HCT116 (cell line): ENCODE measurements around the gene SHISA2.

Source experiments
- EZH2 ChIP-seq: fragments of 200-600 bp; sonication (generic); IDR thresholded peaks from 2 replicates; pipeline ENCODE4 v1.6.1; 2017; ENCODE audit warnings: antibody characterized with exemption, mixed run types
- FOSL1 ChIP-seq: IDR thresholded peaks from 2 replicates; pipeline ENCODE4 v1.6.1; 2012; ENCODE audit warnings: low read depth
- POLR2A ChIP-seq: IDR thresholded peaks from 2 replicates; pipeline ENCODE4 v1.7.0; 2011; ENCODE audit warnings: borderline replicate concordance; ENCODE audit not compliant: insufficient read depth, insufficient read length; ENCODE audit errors: extremely low read depth
- SP1 ChIP-seq: IDR thresholded peaks from 2 replicates; pipeline ENCODE4 v1.6.1; 2012; ENCODE audit warnings: low read depth
- ZNF274 ChIP-seq: fragments of 200-500 bp; sonication (Bioruptor generic); IDR thresholded peaks from 2 replicates; pipeline ENCODE4 v1.6.1; 2014; ENCODE audit warnings: mild to moderate bottlenecking, low read depth, low read length, inconsistent platforms
- TF ChIP-seq, protein P1 (sequence below): IDR thresholded peaks from 2 replicates; pipeline ENCODE4 v1.6.1; 2012; ENCODE audit warnings: low read depth
- TF ChIP-seq, protein P2 (sequence below): IDR thresholded peaks from 2 replicates; pipeline ENCODE4 v1.6.1; 2011; ENCODE audit warnings: mild to moderate bottlenecking, low read length, moderate library complexity; ENCODE audit not compliant: insufficient replicate concordance; ENCODE audit errors: extremely low read depth
- TF ChIP-seq, protein P3 (sequence below), 3 experiments: fragments of 200-600 bp in 1 of 3; sonication (generic) in 1 of 3; IDR thresholded peaks in 2 of 3; conservative IDR thresholded peaks in 1 of 3; 2 replicates each; pipeline ENCODE4 v1.5.1; 2012 to 2017; ENCODE audit warnings: low read depth in 2 of 3, low read length in 2 of 3, antibody characterized with exemption in 1 of 3, borderline replicate concordance in 1 of 3, control low read depth in 1 of 3, mild to moderate bottlenecking in 1 of 3, mixed read lengths in 1 of 3, mixed run types in 1 of 3, moderate library complexity in 1 of 3; ENCODE audit not compliant: insufficient read depth in 1 of 3

DNA sequence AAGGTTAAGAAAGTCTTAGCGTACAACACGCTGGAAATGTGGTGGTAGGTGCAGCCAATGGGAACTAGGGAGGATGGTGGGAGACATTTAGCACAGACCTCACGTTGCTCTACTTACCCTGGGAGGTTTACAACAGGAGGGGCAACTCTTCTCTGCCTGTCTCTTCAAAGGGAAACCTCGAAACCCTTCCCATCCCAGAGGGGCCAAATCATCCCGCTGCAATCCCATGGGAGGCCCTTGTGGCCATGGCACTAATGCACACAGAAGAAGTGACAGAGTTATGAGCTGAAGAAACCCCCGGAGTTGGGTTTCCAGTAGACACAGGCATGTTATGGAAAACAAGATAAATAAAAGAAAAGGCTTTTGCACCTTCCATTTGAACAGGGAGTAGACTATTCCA is 35.6 kb downstream of the SHISA2 start:
- TF ChIP-seq, protein P1, sequence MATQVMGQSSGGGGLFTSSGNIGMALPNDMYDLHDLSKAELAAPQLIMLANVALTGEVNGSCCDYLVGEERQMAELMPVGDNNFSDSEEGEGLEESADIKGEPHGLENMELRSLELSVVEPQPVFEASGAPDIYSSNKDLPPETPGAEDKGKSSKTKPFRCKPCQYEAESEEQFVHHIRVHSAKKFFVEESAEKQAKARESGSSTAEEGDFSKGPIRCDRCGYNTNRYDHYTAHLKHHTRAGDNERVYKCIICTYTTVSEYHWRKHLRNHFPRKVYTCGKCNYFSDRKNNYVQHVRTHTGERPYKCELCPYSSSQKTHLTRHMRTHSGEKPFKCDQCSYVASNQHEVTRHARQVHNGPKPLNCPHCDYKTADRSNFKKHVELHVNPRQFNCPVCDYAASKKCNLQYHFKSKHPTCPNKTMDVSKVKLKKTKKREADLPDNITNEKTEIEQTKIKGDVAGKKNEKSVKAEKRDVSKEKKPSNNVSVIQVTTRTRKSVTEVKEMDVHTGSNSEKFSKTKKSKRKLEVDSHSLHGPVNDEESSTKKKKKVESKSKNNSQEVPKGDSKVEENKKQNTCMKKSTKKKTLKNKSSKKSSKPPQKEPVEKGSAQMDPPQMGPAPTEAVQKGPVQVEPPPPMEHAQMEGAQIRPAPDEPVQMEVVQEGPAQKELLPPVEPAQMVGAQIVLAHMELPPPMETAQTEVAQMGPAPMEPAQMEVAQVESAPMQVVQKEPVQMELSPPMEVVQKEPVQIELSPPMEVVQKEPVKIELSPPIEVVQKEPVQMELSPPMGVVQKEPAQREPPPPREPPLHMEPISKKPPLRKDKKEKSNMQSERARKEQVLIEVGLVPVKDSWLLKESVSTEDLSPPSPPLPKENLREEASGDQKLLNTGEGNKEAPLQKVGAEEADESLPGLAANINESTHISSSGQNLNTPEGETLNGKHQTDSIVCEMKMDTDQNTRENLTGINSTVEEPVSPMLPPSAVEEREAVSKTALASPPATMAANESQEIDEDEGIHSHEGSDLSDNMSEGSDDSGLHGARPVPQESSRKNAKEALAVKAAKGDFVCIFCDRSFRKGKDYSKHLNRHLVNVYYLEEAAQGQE = no peak
- TF ChIP-seq, protein P2, sequence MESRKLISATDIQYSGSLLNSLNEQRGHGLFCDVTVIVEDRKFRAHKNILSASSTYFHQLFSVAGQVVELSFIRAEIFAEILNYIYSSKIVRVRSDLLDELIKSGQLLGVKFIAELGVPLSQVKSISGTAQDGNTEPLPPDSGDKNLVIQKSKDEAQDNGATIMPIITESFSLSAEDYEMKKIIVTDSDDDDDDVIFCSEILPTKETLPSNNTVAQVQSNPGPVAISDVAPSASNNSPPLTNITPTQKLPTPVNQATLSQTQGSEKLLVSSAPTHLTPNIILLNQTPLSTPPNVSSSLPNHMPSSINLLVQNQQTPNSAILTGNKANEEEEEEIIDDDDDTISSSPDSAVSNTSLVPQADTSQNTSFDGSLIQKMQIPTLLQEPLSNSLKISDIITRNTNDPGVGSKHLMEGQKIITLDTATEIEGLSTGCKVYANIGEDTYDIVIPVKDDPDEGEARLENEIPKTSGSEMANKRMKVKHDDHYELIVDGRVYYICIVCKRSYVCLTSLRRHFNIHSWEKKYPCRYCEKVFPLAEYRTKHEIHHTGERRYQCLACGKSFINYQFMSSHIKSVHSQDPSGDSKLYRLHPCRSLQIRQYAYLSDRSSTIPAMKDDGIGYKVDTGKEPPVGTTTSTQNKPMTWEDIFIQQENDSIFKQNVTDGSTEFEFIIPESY = no peak
- no peak for TF ChIP-seq POLR2A
- TF ChIP-seq, protein P3, sequence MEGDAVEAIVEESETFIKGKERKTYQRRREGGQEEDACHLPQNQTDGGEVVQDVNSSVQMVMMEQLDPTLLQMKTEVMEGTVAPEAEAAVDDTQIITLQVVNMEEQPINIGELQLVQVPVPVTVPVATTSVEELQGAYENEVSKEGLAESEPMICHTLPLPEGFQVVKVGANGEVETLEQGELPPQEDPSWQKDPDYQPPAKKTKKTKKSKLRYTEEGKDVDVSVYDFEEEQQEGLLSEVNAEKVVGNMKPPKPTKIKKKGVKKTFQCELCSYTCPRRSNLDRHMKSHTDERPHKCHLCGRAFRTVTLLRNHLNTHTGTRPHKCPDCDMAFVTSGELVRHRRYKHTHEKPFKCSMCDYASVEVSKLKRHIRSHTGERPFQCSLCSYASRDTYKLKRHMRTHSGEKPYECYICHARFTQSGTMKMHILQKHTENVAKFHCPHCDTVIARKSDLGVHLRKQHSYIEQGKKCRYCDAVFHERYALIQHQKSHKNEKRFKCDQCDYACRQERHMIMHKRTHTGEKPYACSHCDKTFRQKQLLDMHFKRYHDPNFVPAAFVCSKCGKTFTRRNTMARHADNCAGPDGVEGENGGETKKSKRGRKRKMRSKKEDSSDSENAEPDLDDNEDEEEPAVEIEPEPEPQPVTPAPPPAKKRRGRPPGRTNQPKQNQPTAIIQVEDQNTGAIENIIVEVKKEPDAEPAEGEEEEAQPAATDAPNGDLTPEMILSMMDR (IDR thresholded peaks at IDR 0.05 in 2 of 3, conservative IDR thresholded peaks at IDR 0.05 in 1 of 3; ENCODE audit: borderline replicate concordance in 1 of 3, insufficient read depth in 1 of 3, low read depth in 2 of 3, low read length in 2 of 3) = no peak
- no peak for TF ChIP-seq SP1
- no peak for TF ChIP-seq EZH2
- TF ChIP-seq FOSL1 = no peak
- TF ChIP-seq ZNF274 = no peak
